Endodermal cell (in vitro differentiated cells): ENCODE data around the gene THAP7. TPM values are rescaled to one million over a fixed set of nuclear protein-coding genes. Genes with fewer than 3 reads are reported as not detected.

Experiments
- DNase-seq: peaks from one replicate; pipeline ENCODE4 v3.0.0-alpha.2; 2017
- H3K27ac ChIP-seq: 2 replicates; pipeline ENCODE4 v1.5.1; 2013; ENCODE audit warnings: mild to moderate bottlenecking, low read depth, low read length, moderate library complexity
- H3K27me3 ChIP-seq: 2 replicates; pipeline ENCODE4 v1.6.1; 2013; ENCODE audit warnings: mild to moderate bottlenecking, low read length, moderate library complexity; ENCODE audit not compliant: insufficient read depth, control insufficient read depth, poor library complexity, severe bottlenecking
- H3K36me3 ChIP-seq: 2 replicates; pipeline ENCODE4 v1.7.0; 2013; ENCODE audit warnings: mild to moderate bottlenecking, low read length, moderate library complexity; ENCODE audit not compliant: control insufficient read depth, insufficient read depth
- H3K4me1 ChIP-seq: one replicate; pipeline ENCODE4 v1.7.0; 2013; ENCODE audit warnings: low read length; ENCODE audit not compliant: control insufficient read depth, insufficient read depth
- H3K4me3 ChIP-seq: 2 replicates; pipeline ENCODE4 v1.5.1; 2013; ENCODE audit warnings: mild to moderate bottlenecking, low read length, moderate library complexity
- H3K9ac ChIP-seq: 2 replicates; pipeline ENCODE4 v1.6.1; 2013; ENCODE audit warnings: mild to moderate bottlenecking, low read length, moderate library complexity; ENCODE audit not compliant: poor library complexity, severe bottlenecking; ENCODE audit errors: extremely low read depth
- H3K9me3 ChIP-seq: 2 replicates; pipeline ENCODE4 v1.6.1; 2013; ENCODE audit warnings: mild to moderate bottlenecking, low read length, moderate library complexity; ENCODE audit not compliant: control insufficient read depth
- H3K27ac Mint-ChIP-seq: 2 replicates; pipeline ENCODE4 v1.8.0; 2020; ENCODE audit warnings: mixed read lengths
- H3K27me3 Mint-ChIP-seq: 2 replicates; pipeline ENCODE4 v1.8.0; 2021; ENCODE audit warnings: mild to moderate bottlenecking, mixed read lengths; ENCODE audit not compliant: insufficient read depth
- H3K36me3 Mint-ChIP-seq: 2 replicates; pipeline ENCODE4 v1.8.0; 2020; ENCODE audit warnings: low read depth, mixed read lengths
- H3K4me1 Mint-ChIP-seq: 2 replicates; pipeline ENCODE4 v1.8.0; 2020; ENCODE audit warnings: mixed read lengths
- H3K4me3 Mint-ChIP-seq: 2 replicates; pipeline ENCODE4 v1.8.0; 2020; ENCODE audit warnings: mild to moderate bottlenecking, moderate library complexity, mixed read lengths
- H3K9me3 Mint-ChIP-seq: 2 replicates; pipeline ENCODE4 v1.8.0; 2020; ENCODE audit warnings: mild to moderate bottlenecking, mixed read lengths
- WGBS, 2 experiments: methylation state at CpG; one replicate each; pipeline versions ENCODE4 v1.1.5 to v1.1.7; 2013; ENCODE audit warnings: missing lambda C conversion rate in 2 of 2, mixed read lengths in 1 of 2; ENCODE audit not compliant: insufficient coverage in 1 of 2, insufficient read length in 1 of 2; 5-methylcytosine and 5-hydroxymethylcytosine counted together
- total RNA-seq, 2 donors: library from RNA; stranded (reverse); fragmentation: NEBNext Ultra II Directional in 1 of 2; extraction: Animal tissue kit (Norgen Biotek cat#: 25700) in 1 of 2; gene quantifications; 2 replicates in 1 of 2; 3 replicates in 1 of 2; pipeline ENCODE4 v1.2.1, GENCODE V29; 2021
- TF ChIP-seq, protein P1 (sequence below): fragments of 200-600 bp; sonication (generic); conservative IDR thresholded peaks from 2 replicates; pipeline ENCODE4 v1.5.0; 2021; ENCODE audit warnings: antibody characterized with exemption, mild to moderate bottlenecking

The THAP7 gene
- total RNA-seq, 2 donors from 2014 or later = 16.6 to 19.6 TPM

DNA sequence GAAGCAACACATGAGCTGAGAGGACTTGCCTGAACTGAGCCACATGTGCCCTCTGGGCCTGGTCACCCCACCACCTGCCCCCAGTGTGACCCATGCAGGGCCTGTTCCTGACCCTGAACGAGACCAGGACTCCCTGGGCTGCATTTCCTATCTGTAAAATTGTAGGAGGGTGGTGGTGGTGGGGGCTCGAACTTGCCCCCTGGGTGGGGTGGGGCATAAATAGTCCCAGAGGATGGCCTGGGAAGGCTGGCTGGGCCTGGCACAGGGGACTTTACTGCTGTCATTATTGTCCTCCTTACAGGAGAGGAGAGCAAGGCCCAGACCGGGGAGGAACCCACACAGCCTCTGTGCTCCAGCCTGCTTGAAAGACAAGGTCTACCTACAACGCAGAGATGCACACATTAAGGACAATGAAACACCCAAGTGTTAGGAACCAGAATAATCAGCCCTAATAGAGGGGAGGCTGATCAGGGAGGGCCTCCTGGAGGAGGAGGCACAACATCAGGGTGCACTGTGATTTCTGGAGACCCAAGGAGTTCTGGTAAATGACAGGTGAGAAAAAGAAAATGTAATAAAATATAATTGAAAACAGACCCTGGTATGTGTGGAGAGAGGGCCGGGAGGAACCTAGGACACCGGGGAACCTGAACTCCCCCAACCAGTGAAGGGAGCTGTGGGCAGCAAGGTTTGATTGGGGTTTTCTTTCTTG is 37.7 kb downstream of the THAP7 start:
- peaks cover 6% of the 10 kb centered on the region for H3K4me1 Mint-ChIP-seq
- no peak overlapping the region for H3K27ac ChIP-seq
- peaks cover 72% of the 10 kb centered on the region for H3K27me3 Mint-ChIP-seq
- no peak overlapping the region for H3K27ac Mint-ChIP-seq
- peak overlapping the region; percentile 52 for H3K4me3 Mint-ChIP-seq
- H3K4me1 ChIP-seq = peaks cover 4% of the 10 kb centered on the region
- no peaks in the 10 kb centered on the region for H3K9me3 ChIP-seq
- 67 to 75% methylated on average over 3 to 6 of the region's 6 CpGs for WGBS, 2 experiments
- peaks cover 66% of the 10 kb centered on the region for H3K27me3 ChIP-seq
- no peak overlapping the region for H3K9ac ChIP-seq
- no peaks in the 10 kb centered on the region for H3K9me3 Mint-ChIP-seq
- H3K36me3 Mint-ChIP-seq = no peaks in the 10 kb centered on the region
- no peaks in the 10 kb centered on the region for H3K36me3 ChIP-seq
- TF ChIP-seq, protein P1, sequence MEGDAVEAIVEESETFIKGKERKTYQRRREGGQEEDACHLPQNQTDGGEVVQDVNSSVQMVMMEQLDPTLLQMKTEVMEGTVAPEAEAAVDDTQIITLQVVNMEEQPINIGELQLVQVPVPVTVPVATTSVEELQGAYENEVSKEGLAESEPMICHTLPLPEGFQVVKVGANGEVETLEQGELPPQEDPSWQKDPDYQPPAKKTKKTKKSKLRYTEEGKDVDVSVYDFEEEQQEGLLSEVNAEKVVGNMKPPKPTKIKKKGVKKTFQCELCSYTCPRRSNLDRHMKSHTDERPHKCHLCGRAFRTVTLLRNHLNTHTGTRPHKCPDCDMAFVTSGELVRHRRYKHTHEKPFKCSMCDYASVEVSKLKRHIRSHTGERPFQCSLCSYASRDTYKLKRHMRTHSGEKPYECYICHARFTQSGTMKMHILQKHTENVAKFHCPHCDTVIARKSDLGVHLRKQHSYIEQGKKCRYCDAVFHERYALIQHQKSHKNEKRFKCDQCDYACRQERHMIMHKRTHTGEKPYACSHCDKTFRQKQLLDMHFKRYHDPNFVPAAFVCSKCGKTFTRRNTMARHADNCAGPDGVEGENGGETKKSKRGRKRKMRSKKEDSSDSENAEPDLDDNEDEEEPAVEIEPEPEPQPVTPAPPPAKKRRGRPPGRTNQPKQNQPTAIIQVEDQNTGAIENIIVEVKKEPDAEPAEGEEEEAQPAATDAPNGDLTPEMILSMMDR = no peak
- no peak overlapping the region for H3K4me3 ChIP-seq
- DNase-seq = no peak

DNA sequence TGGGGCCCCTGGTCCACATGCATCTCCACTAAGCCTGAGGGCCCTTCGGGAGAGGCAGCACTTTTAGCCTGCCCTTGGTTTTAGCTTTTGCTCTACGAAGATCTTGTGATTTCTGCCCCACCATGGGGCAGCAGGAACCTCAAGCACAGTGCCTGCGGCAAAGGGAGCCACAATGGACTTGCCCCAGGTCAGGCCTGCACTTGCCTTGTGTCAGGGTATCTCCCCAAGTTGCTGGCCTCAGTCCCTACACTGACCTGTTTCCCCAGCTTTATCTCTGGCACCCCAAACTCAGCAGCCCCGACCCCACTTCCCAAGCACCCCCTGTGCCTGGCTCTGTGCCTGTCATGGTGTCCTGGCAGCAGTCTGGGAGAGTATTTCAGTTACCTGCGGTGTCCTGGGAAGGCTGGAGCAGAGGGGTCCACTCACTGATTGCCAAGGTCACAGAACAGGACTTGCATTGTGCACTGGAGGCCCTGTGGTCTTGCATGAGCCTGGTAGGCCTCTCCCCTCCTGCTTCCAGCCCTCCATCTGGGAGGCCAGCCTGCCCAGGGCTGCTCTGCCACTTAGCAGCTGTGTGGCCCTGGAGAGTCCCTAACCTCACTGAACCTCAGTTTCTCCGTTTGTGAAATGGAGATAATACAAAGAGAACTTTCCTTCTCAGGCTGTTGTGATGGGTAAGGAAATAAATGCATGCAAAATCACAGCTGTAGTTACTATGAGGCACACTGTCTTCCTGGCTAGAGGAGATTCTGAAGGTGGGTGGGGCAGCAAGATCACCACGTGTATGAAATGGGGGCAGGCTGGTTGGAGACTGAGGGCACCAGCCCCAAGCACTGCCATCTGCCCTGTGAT is 38.5 kb downstream of the THAP7 start:
- H3K4me3 ChIP-seq = no peak overlapping the region
- no peak overlapping the region for H3K27ac ChIP-seq
- H3K4me1 Mint-ChIP-seq = peaks cover 6% of the 10 kb centered on the region
- H3K9ac ChIP-seq = no peak overlapping the region
- no peaks in the 10 kb centered on the region for H3K9me3 ChIP-seq
- TF ChIP-seq, protein P1 = no peak
- H3K27me3 Mint-ChIP-seq = peaks cover 66% of the 10 kb centered on the region
- H3K9me3 Mint-ChIP-seq = no peaks in the 10 kb centered on the region
- H3K4me3 Mint-ChIP-seq = peak overlapping the region; percentile 52
- no peak overlapping the region for H3K27ac Mint-ChIP-seq
- WGBS, 2 experiments = 82 to 84% methylated on average over 5 to 7 of the region's 7 CpGs
- peaks cover 4% of the 10 kb centered on the region for H3K4me1 ChIP-seq
- DNase-seq = no peak
- no peaks in the 10 kb centered on the region for H3K36me3 Mint-ChIP-seq
- H3K27me3 ChIP-seq = peaks cover 58% of the 10 kb centered on the region
- H3K36me3 ChIP-seq = no peaks in the 10 kb centered on the region

DNA sequence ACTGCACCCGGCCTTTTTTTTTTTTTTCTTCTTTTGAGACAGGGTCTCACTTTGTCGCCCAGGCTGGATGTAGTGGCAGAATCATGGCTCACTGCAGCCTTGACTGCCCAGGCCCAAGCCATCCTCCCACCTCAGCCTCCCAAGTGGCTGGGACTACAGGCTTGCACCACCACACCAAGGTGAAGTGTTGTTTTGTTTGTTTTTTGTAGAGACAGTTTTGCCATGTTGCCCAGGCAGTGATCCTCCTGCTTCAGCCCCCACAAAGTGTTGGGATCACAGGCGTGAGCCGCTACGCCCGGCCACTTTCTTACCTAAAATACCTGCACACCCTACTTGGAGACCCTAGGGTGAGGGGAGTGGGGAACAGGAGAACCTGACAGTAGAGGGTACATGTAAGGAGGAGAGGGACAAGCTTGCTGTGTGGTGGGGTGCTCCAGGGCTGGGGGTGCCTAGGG is 39.4 kb downstream of the THAP7 start:
- WGBS, 2 experiments = 95% methylated on average over 6 of the region's 6 CpGs; no CpG with 5 or more reads in 1 of the 2 experiments
- H3K4me3 Mint-ChIP-seq = no peak overlapping the region

More for the DNA sequence above, 39.4 kb downstream of the THAP7 start:
- Mint-ChIP-seq H3K27ac (no peak overlapping the region), H3K27me3 (peaks cover 63% of the 10 kb centered on the region), H3K36me3 (no peaks in the 10 kb centered on the region), H3K9me3 (no peaks in the 10 kb centered on the region), H3K4me1 (peaks cover 6% of the 10 kb centered on the region)
- Histone ChIP-seq H3K4me3 (no peak overlapping the region), H3K9ac (no peak overlapping the region), H3K27me3 (peaks cover 52% of the 10 kb centered on the region), H3K4me1 (no peaks in the 10 kb centered on the region), H3K27ac (no peak overlapping the region), H3K9me3 (no peaks in the 10 kb centered on the region), H3K36me3 (no peaks in the 10 kb centered on the region)
- TF ChIP-seq, protein P1 = no peak
- DNase-seq = no peak
